K562 (cell line): ENCODE data around the gene MYO1F. TPM values are rescaled to one million over a fixed set of nuclear protein-coding genes. Genes with fewer than 3 reads are reported as not detected.

ENCODE experiments used
- CEBPB ChIP-seq: fragments of 450-650 bp; IDR thresholded peaks from 2 replicates; pipeline ENCODE4 v1.6.1; 2016; ENCODE audit warnings: missing genetic modification characterization, missing compliant biosample characterization
- CHCHD3 ChIP-seq: fragments of 250-450 bp; sonication (Bioruptor Pico); IDR thresholded peaks from 2 replicates; pipeline ENCODE4 v2.1.2; 2022; ENCODE audit warnings: mild to moderate bottlenecking
- CHD1 ChIP-seq: fragments of 200-600 bp; sonication (generic); IDR thresholded peaks from one replicate; pipeline ENCODE4 v1.6.1; 2012; ENCODE audit warnings: mild to moderate bottlenecking, moderate library complexity, low read length, inconsistent platforms
- CTBP1 ChIP-seq: fragments of 450-650 bp; IDR thresholded peaks from 2 replicates; pipeline ENCODE4 v1.6.1; 2016; ENCODE audit warnings: borderline replicate concordance
- EHMT2 ChIP-seq: fragments of 450-650 bp; IDR thresholded peaks from 2 replicates; pipeline ENCODE4 v1.6.1; 2018; ENCODE audit warnings: antibody characterized with exemption
- EP300 ChIP-seq: IDR thresholded peaks from 2 replicates; pipeline ENCODE4 v1.6.1; 2012; ENCODE audit warnings: low read length, improper control_type of control experiment
- HDAC2 ChIP-seq: fragments of 450-650 bp; IDR thresholded peaks from 2 replicates; pipeline ENCODE4 v1.6.1; 2016; ENCODE audit warnings: mild to moderate bottlenecking
- HDGF ChIP-seq: fragments of 450-650 bp; IDR thresholded peaks from 2 replicates; pipeline ENCODE4 v1.6.1; 2016
- JUND ChIP-seq, 2 experiments: IDR thresholded peaks; 2 replicates in 1 of 2; 3 replicates in 1 of 2; pipeline ENCODE4 v1.6.1; 2011; ENCODE audit warnings: borderline replicate concordance in 2 of 2, low read depth in 2 of 2, low read length in 2 of 2, improper control_type of control experiment in 1 of 2, missing biosample characterization in 1 of 2, missing genetic modification characterization in 1 of 2, missing genetic modification reagents in 1 of 2
- KHSRP ChIP-seq: fragments of 450-650 bp; IDR thresholded peaks from 2 replicates; pipeline ENCODE4 v1.6.1; 2017
- KLF10 ChIP-seq: fragments of 250-450 bp; sonication (Bioruptor Pico); IDR thresholded peaks from 2 replicates; pipeline ENCODE4 v1.6.1; 2021; ENCODE audit warnings: matching md5 sums
- NRF1 ChIP-seq, 2 experiments: fragments of 450-650 bp; IDR thresholded peaks in 1 of 2; conservative IDR thresholded peaks in 1 of 2; 2 replicates each; pipeline ENCODE4 v1.6.1; 2014; ENCODE audit warnings: mild to moderate bottlenecking in 2 of 2
- SPI1 ChIP-seq: IDR thresholded peaks from 2 replicates; pipeline ENCODE4 v1.6.1; 2011; ENCODE audit warnings: low read depth, low read length, control low read depth, borderline replicate concordance
- ZKSCAN1 ChIP-seq: fragments of 150-350 bp; IDR thresholded peaks from 2 replicates; pipeline ENCODE4 v1.6.1; 2016; ENCODE audit warnings: low read depth, low read length
- ZNF696 ChIP-seq: fragments of 250-450 bp; sonication (Bioruptor Pico); conservative IDR thresholded peaks from 2 replicates; pipeline ENCODE4 v1.4.0; 2020; ENCODE audit warnings: mild to moderate bottlenecking, moderate library complexity
- ZNF76 ChIP-seq: fragments of 250-450 bp; sonication (Bioruptor Pico); IDR thresholded peaks from 2 replicates; pipeline ENCODE4 v1.4.0; 2020; ENCODE audit warnings: mild to moderate bottlenecking, moderate library complexity, borderline replicate concordance
- polyA plus RNA-seq, 8 experiments: library from polyadenylated mRNA; depleted of rRNA in 4 of 8; stranded (reverse) in 5 of 8; unstranded in 3 of 8; fragments of >200 nt; fragmentation: Nextera tagmentation in 2 of 8; fragmentation: Illumina TruSeq in 1 of 8; extraction: Ambion mirVana in 2 of 8; extraction: Trizol in 1 of 8; gene quantifications; 2 replicates each; pipeline versions ENCODE4 v1.2.1 to v1.2.3, GENCODE V29; 2011 to 2014; ENCODE audit warnings: inconsistent platforms in 1 of 8, missing spikeins in 1 of 8
- total RNA-seq, 7 experiments: library from RNA; depleted of rRNA in 6 of 7; stranded (reverse); fragments of >200 nt in 6 of 7; fragmentation: Illumina TruSeq in 2 of 7; extraction: Trizol in 2 of 7; gene quantifications; 2 replicates each; pipeline versions ENCODE4 v1.2.1 to v1.2.3, GENCODE V29; 2011 to 2021; ENCODE audit warnings: low replicate concordance in 1 of 7
- TF ChIP-seq, protein P1 (sequence below), 2 experiments: IDR thresholded peaks; 2 replicates each; pipeline ENCODE4 v1.6.1; 2011; ENCODE audit warnings: borderline replicate concordance in 1 of 2, control low read depth in 1 of 2, low read depth in 1 of 2, low read length in 1 of 2, mild to moderate bottlenecking in 1 of 2, mixed read lengths in 1 of 2, moderate library complexity in 1 of 2; ENCODE audit not compliant: insufficient read depth in 1 of 2, insufficient read length in 1 of 2, poor library complexity in 1 of 2, severe bottlenecking in 1 of 2; ENCODE audit errors: extremely low read depth in 1 of 2
- TF ChIP-seq, protein P2 (sequence below): sonication (generic); formaldehyde crosslinking; IDR thresholded peaks from 2 replicates; pipeline ENCODE4 v1.8.1; 2023; ENCODE audit warnings: mild to moderate bottlenecking, missing genetic modification reagents
- TF ChIP-seq, protein P3 (sequence below): fragments of 250-450 bp; sonication (Bioruptor Pico); IDR thresholded peaks from 2 replicates; pipeline ENCODE4 v1.4.0; 2020
- TF ChIP-seq, protein P4 (sequence below): sonication (generic); formaldehyde crosslinking; IDR thresholded peaks from 2 replicates; pipeline ENCODE4 v1.8.0; 2023; ENCODE audit warnings: mild to moderate bottlenecking, missing genetic modification reagents

MYO1F gene
- total and polyA plus RNA-seq, 9 of the 15 experiments (the other 6 are each of a cell fraction or from before 2014, with no cell fraction given): 0.78 to 9.4 (median 4.3) TPM

DNA sequence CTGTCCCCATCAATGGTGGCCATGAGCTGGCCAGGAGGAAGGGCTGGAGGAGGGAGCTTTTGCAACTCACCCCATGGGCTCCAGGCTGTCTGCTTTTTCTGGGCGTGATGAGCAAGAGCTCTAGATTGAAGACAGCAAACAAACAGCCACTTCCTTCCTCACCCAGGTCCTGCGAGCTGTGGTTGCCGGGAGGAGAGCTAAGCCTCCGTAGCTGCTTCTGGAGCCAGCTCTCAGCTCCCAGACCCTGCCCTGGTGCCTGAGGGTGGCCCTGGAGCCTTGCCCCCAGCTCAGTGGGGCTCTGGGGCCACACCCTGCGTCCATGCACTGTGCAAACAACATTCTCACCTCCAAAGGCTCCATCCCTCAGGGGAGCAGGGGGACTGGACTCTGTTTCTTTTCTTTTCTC lies 6.2 kb downstream of the MYO1F start (continued):
- TF ChIP-seq, protein P1, sequence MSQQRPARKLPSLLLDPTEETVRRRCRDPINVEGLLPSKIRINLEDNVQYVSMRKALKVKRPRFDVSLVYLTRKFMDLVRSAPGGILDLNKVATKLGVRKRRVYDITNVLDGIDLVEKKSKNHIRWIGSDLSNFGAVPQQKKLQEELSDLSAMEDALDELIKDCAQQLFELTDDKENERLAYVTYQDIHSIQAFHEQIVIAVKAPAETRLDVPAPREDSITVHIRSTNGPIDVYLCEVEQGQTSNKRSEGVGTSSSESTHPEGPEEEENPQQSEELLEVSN (IDR thresholded peaks at IDR 0.05; ENCODE audit: borderline replicate concordance in 1 of 2, extremely low read depth in 1 of 2, insufficient read depth in 1 of 2, insufficient read length in 1 of 2, low read depth in 1 of 2, low read length in 1 of 2, poor library complexity in 1 of 2, severe bottlenecking in 1 of 2): no peak
- no peak for TF ChIP-seq ZNF76 (CRISPR knock-in tag)
- TF ChIP-seq CEBPB: peak; percentile 50; the same call in 1 of the 2 replicates
- TF ChIP-seq NRF1 (conservative IDR thresholded peaks at IDR 0.05 in 1 of 2, IDR thresholded peaks at IDR 0.05 in 1 of 2): 0 out of 4 replicates have a peak, but pooled peaks have one; percentile 20 to 23
- TF ChIP-seq KHSRP: no peak
- no peak for TF ChIP-seq KLF10 (CRISPR knock-in tag)
- peak; percentile 75; the same call in 1 of the 2 replicates for TF ChIP-seq SPI1
- no peak for TF ChIP-seq CHCHD3 (CRISPR knock-in tag)
- TF ChIP-seq HDAC2: no peak
- no peak for TF ChIP-seq ZNF696 (CRISPR knock-in tag)
- TF ChIP-seq EHMT2: no peak
- TF ChIP-seq CHD1: no peak
- TF ChIP-seq, protein P2, sequence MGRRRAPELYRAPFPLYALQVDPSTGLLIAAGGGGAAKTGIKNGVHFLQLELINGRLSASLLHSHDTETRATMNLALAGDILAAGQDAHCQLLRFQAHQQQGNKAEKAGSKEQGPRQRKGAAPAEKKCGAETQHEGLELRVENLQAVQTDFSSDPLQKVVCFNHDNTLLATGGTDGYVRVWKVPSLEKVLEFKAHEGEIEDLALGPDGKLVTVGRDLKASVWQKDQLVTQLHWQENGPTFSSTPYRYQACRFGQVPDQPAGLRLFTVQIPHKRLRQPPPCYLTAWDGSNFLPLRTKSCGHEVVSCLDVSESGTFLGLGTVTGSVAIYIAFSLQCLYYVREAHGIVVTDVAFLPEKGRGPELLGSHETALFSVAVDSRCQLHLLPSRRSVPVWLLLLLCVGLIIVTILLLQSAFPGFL (CRISPR knock-in tag): no peak
- TF ChIP-seq CTBP1: peak; percentile 49; the same call in 1 of the 2 replicates
- TF ChIP-seq HDGF: no peak
- TF ChIP-seq ZKSCAN1: no peak
- TF ChIP-seq EP300: no peak
- TF ChIP-seq, protein P3, sequence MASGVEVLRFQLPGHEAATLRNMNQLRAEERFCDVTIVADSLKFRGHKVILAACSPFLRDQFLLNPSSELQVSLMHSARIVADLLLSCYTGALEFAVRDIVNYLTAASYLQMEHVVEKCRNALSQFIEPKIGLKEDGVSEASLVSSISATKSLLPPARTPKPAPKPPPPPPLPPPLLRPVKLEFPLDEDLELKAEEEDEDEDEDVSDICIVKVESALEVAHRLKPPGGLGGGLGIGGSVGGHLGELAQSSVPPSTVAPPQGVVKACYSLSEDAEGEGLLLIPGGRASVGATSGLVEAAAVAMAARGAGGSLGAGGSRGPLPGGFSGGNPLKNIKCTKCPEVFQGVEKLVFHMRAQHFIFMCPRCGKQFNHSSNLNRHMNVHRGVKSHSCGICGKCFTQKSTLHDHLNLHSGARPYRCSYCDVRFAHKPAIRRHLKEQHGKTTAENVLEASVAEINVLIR (CRISPR knock-in tag): no peak
- no peak for TF ChIP-seq JUND (IDR thresholded peaks at IDR 0.05; ENCODE audit: borderline replicate concordance, low read depth, low read length)
- peak; percentile 13; the same call in 1 of the 3 replicates for TF ChIP-seq JUND (tag; IDR thresholded peaks at IDR 0.05; ENCODE audit: borderline replicate concordance, low read depth, low read length)
- TF ChIP-seq, protein P4, sequence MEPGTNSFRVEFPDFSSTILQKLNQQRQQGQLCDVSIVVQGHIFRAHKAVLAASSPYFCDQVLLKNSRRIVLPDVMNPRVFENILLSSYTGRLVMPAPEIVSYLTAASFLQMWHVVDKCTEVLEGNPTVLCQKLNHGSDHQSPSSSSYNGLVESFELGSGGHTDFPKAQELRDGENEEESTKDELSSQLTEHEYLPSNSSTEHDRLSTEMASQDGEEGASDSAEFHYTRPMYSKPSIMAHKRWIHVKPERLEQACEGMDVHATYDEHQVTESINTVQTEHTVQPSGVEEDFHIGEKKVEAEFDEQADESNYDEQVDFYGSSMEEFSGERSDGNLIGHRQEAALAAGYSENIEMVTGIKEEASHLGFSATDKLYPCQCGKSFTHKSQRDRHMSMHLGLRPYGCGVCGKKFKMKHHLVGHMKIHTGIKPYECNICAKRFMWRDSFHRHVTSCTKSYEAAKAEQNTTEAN (CRISPR knock-in tag): no peak
